Putamen (tissue), 1 donor: Measurements from ENCODE around the gene AMOTL2.

Experiments used
- DNase-seq: peaks from one replicate; pipeline ENCODE4 v3.0.0-alpha.2; 2016; ENCODE audit warnings: low spot score

AMOTL2 gene

GRCh38 chr3:134333522-134334181 is 40.6 kb downstream of the AMOTL2 start:
- no peak for DNase-seq

- no peak for DNase-seq
Measured at GRCh38 chr3:134332344-134332743, 41.9 kb downstream of the AMOTL2 start.

GRCh38 chr3:134331811-134332199 is 42.4 kb downstream of the AMOTL2 start:
- no peak for DNase-seq

GRCh38 chr3:134330883-134331810 is 43.1 kb downstream of the AMOTL2 start:
- no peak for DNase-seq

- no peak for DNase-seq
Measured at GRCh38 chr3:134328846-134329245, 45.4 kb downstream of the AMOTL2 start.

- no peak for DNase-seq
Measured at GRCh38 chr3:134328147-134328591, 46.1 kb downstream of the AMOTL2 start.

- DNase-seq = no peak
Measured at GRCh38 chr3:134327594-134327975, 46.7 kb downstream of the AMOTL2 start.

GRCh38 chr3:134326760-134327593 is 47.3 kb downstream of the AMOTL2 start:
- DNase-seq = no peak

GRCh38 chr3:134326126-134326525 is 48.1 kb downstream of the AMOTL2 start:
- DNase-seq = no peak

GRCh38 chr3:134325706-134326105 is 48.5 kb downstream of the AMOTL2 start:
- no peak for DNase-seq

GRCh38 chr3:134325061-134325705 is 49.1 kb downstream of the AMOTL2 start:
- DNase-seq = no peak

- no peak for DNase-seq
Measured at GRCh38 chr3:134323966-134324962, 50.0 kb downstream of the AMOTL2 start.

GRCh38 chr3:134322286-134322685 is 52.0 kb downstream of the AMOTL2 start:
- DNase-seq = no peak

- DNase-seq = no peak
Measured at GRCh38 chr3:134320749-134321148, 53.5 kb downstream of the AMOTL2 start.

GRCh38 chr3:134319931-134320330 is 54.3 kb downstream of the AMOTL2 start:
- DNase-seq = no peak

GRCh38 chr3:134318166-134318565 is 56.1 kb downstream of the AMOTL2 start:
- no peak for DNase-seq

- no peak for DNase-seq
Measured at GRCh38 chr3:134317106-134317947, 56.9 kb downstream of the AMOTL2 start.

GRCh38 chr3:134315286-134316106 is 58.8 kb downstream of the AMOTL2 start:
- DNase-seq = no peak
